ENCODE data around the gene SHISA4.
"Not testable (repeated sequence)": the region's sequence is repeated elsewhere in the genome, so short reads cannot be mapped to it uniquely, and the experiment has no call there.

The SHISA4 gene

DNA sequence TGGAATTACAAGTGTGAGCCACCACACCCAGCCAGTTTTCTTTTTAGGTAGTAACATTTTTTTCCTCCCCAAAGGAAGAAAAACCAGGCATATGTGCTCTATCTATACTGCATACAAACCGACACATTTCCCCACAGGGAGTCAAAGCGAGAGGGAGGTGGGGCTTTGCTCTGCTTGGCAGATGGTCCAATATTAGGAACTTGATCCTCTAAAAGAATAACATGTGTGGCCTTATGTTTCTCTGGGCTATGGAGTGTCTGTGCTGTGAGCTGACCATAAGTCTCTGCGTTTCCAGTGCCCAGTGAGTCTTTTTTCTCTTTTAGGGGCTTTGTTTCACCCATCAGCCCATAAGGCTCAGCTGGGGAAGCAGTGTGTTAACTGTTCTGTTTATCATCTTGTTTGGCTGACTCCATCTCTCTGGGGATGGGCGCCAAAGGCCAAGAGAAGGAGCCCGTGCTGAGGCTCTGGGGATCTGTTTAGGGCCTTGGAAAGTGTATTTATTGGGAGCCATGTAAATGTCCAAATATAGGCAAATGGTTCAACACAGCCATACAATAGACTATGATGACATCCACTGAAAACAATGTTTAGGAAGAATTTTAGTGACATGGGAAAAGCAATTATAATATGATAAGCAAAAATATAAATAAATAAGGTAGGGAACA, 37.4 kb downstream of the SHISA4 start:
- no peak for DNase-seq (ENCODE audit: low read depth in 1 of 2, low spot score in 1 of 2)

GRCh38 chr1:201928266-201928665, 39.6 kb downstream of the SHISA4 start:
- DNase-seq (ENCODE audit: low read depth in 1 of 2, low spot score in 1 of 2), result no peak

- no peak for DNase-seq (ENCODE audit: low read depth in 1 of 2, low spot score in 1 of 2)
These were observed 41.4 kb downstream of the SHISA4 start for GRCh38 chr1:201930137-201930536.

DNA sequence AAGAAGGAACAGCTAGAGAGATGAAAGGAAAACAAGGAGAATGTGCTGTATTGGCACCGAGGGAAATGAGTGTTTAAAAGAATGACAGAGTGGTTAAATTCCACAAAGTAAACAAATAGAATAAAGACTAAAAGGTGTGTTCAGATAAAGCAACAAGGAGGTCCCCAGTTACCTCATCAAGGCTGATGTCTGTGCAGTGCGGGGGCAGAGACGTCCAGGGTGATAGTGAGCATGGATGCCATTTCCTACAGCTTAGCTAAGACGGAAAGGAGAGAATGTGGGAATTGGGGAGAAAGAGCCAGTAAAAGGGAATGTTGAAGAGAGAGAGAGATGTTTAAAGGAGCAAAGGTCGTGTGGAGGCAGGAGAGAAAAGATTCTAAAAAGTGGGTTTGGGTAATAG, 42.1 kb downstream of the SHISA4 start:
- DNase-seq (ENCODE audit: low read depth in 1 of 2, low spot score in 1 of 2), result no peak

- DNase-seq (ENCODE audit: low read depth in 1 of 2, low spot score in 1 of 2), result no peak
These were observed 45.2 kb downstream of the SHISA4 start for GRCh38 chr1:201933840-201934430.

DNA sequence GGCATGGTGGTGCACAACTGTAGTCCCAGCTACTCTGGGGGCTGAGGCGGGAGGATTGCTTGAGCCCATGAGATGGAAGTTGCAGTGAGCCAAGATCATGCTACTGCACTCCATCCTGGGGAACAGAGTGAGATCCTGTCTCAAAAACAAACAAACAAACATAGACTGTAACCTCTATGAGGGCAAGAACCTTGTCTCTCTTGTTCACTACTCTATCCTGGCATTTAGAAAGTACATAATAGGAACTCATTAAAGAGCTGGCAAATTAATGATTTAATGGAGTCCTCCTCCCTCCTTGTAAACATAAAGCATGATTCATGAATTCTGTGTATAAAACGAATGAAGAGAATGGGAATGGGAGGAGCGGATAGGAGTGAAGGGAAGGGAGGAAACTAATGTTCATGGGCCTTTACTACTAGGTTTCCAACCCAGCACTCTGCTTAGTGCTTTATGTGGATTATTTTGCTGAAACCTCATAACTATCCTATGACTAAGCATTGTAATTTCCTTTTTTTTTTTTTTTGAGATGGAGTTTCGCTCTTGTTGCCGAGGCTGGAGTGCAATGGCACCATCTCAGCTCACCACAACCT, 49.0 kb downstream of the SHISA4 start:
- no peak for DNase-seq (ENCODE audit: low read depth in 1 of 2, low spot score in 1 of 2)

DNA sequence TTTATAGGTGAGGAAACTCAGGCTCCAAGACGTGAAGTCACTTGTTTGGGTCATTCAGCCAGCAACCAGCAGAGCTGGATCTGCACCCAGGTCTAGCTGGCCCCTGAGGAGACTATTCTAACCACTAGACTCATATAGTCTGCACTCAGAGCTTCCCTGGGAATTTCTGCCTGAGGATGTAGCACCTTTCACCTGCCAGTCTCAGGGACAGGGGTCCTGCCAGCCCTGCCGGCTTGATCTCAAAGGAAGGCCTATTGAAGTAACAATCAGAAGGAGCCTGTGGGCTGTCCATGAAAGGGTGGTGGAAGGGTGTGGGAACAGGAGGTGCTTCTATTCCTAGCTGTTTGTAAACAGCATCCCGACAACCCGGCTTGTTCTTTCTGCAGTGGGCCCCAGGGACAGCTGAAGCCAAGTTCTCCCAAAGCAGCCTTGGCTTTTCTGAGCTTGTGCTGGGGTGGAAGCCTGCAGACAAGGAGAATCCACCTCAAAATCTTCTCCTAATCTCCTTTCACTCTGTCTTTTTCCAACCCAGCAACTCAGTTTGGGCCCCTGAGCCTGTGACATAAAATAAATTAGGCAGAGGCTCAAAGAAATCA, 49.8 kb downstream of the SHISA4 start:
- no peak for DNase-seq (ENCODE audit: low read depth in 1 of 2, low spot score in 1 of 2)

DNA sequence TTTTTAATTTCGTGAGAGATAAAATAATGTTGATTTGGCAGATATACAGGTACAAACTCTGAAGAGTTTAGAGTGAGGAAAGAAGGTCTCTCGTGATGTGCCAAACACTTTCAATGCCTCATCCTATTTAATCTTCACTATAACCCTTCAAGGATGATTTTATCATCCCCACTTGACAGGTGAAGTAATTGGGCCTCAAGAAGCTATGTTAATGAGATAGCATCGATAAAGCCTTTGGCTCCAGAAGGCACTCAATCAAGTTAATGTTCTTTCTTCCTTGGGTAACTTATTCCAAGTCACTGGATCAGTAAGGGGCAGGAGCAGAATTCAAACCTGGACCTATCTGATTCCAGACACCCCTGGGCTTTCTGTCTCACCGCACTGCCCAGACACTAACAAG, 50.5 kb downstream of the SHISA4 start:
- no peak for DNase-seq (ENCODE audit: low read depth in 1 of 2, low spot score in 1 of 2)

DNA sequence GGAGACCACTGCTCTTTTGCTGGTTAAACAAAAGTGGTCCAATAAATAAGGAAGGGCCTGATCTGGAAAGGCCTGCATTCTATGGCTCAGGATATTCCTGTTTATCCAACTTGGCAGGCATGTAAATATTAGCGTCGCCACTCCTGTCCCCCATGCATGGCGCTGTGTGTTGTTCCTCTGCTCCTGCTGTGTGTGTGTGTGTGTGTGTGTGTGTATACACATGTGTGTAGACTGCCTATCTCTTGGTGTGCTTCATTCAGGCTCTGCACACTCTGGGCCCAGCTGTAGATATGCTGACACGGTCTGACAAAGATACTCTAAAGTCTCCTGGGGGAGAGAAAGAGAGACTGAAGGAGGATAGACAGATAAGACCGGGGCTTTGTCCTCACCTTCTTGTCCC, 50.9 kb downstream of the SHISA4 start:
- DNase-seq (ENCODE audit: low read depth in 1 of 2, low spot score in 1 of 2), result no peak

GRCh38 chr1:201940316-201940715, 51.6 kb downstream of the SHISA4 start:
- not testable (repeated sequence) for DNase-seq (ENCODE audit: low read depth in 1 of 2, low spot score in 1 of 2)

GRCh38 chr1:201941420-201942128, 52.9 kb downstream of the SHISA4 start:
- DNase-seq (ENCODE audit: low read depth in 1 of 2, low spot score in 1 of 2), result no peak

DNA sequence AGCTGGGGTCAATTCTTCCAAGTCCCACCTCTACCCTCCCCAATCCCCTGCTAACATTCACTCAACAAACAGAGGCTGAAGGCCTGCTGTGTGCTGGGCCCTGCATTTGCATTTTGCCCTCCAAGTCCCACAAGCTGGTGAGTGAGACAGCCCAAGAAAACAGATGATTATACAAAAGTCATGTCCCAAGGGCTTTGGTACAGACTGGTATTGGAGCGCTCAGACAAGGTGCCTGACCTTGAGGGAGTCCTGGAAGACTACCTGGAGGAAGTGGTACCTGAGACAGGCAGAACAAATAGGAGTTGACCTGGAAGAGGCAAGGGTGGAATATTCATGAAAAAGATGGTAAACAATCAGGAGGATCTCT, 53.4 kb downstream of the SHISA4 start:
- no peak for DNase-seq (ENCODE audit: low read depth in 1 of 2, low spot score in 1 of 2)
